ENCODE data around the gene TRIM47.

TRIM47 gene

GRCh38 chr17:75828076-75828400, 50.3 kb downstream of the TRIM47 start:
- DNase-seq, result no peak

GRCh38 chr17:75827308-75828075, 50.9 kb downstream of the TRIM47 start:
- DNase-seq, result peak; percentile 30 to 64

GRCh38 chr17:75826561-75827307, 51.6 kb downstream of the TRIM47 start:
- DNase-seq, result no peak

GRCh38 chr17:75825748-75826370, 52.5 kb downstream of the TRIM47 start:
- DNase-seq, result no peak

- DNase-seq, result no peak
These were observed 53.2 kb downstream of the TRIM47 start for GRCh38 chr17:75825149-75825552.

- no peak for DNase-seq
These were observed 53.7 kb downstream of the TRIM47 start for GRCh38 chr17:75824666-75825065.

Measured in hippocampal formation (tissue), 2 donors.